Lower lobe of right lung (tissue), 2 donors: ENCODE measurements around the gene CIC. TPM values are rescaled to one million over a fixed set of nuclear protein-coding genes. Genes with fewer than 3 reads are reported as not detected.

Source experiments
- ATAC-seq, 2 donors: fragments of 200-7000 bp; cut with Tn5 transposase; one replicate each; pipeline ENCODE4 v1.9.1; 2020 to 2022; ENCODE audit warnings: mild to moderate bottlenecking in 2 of 2, moderate library complexity in 2 of 2
- DNase-seq: peaks from one replicate; pipeline ENCODE4 v3.0.0-alpha.2; 2020
- H3K27ac ChIP-seq: fragments of 200-600 bp; one replicate; pipeline ENCODE4 v1.8.0; 2022
- H3K27me3 ChIP-seq: fragments of 200-600 bp; one replicate; pipeline ENCODE4 v1.8.0; 2022; ENCODE audit warnings: low read depth
- H3K36me3 ChIP-seq: fragments of 200-600 bp; one replicate; pipeline ENCODE4 v1.8.0; 2022; ENCODE audit warnings: mild to moderate bottlenecking
- H3K4me1 ChIP-seq: fragments of 200-600 bp; one replicate; pipeline ENCODE4 v1.8.0; 2022
- H3K4me3 ChIP-seq: fragments of 200-600 bp; one replicate; pipeline ENCODE4 v1.8.0; 2022; ENCODE audit warnings: mild to moderate bottlenecking
- H3K9me3 ChIP-seq: fragments of 200-600 bp; one replicate; pipeline ENCODE4 v1.8.0; 2022
- intact Hi-C: fragments of 100-400 bp; cut with DNase I; formaldehyde crosslinking; loops from one replicate; pipeline ENCODE4 v1.11.0; 2022
- total RNA-seq: library from RNA; stranded (reverse); fragmentation: NEBNext Ultra II Directional; extraction: Animal tissue kit (Norgen Biotek cat#: 25700); gene quantifications from one replicate; pipeline ENCODE4 v1.2.1, GENCODE V29; 2021
- TF ChIP-seq, protein P1 (sequence below): fragments of 200-600 bp; IDR thresholded peaks from one replicate; pipeline ENCODE4 v1.8.0; 2022; ENCODE audit warnings: antibody characterized with exemption, mild to moderate bottlenecking
- donor health status: DM: no; HTN: yes; CAD: no; lungs with severe emphysema.

The CIC gene
- total RNA-seq, 1 donor from 2014 or later, result 67.9 TPM

DNA sequence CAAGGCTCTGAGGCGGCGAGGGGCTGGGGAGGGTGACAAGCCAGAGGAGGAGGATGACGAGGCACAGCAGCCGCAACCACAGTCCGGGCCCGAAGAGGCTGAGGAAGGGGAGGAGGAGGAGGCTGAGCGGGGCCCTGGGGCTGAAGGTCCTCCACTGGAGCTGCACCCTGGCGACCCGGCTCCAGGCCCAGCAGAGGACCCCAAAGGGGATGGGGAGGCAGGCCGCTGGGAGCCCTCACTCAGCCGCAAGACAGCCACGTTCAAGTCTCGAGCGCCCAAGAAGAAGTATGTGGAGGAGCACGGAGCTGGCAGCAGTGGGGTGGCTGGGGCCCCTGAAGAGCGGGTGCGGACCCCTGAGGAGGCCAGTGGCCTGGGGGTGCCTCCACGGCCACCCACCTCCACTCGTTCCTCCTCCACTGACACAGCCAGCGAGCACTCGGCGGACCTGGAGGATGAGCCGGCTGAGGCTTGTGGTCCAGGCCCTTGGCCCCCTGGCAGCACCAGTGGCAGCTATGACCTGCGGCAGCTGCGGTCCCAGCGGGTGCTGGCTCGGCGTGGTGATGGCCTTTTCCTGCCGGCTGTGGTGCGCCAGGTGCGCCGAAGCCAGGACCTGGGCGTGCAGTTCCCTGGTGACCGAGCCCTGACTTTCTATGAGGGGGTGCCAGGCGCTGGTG is 2.9 kb downstream of the CIC start:
- ATAC-seq (no peak), DNase-seq (no peak)
- Histone ChIP-seq H3K4me3 (no peak overlapping the region), H3K27ac (peak overlapping the region; percentile 92), H3K4me1 (peaks cover 48% of the 10 kb centered on the region), H3K27me3 (no peaks in the 10 kb centered on the region), H3K9me3 (no peaks in the 10 kb centered on the region), H3K36me3 (peaks cover 35% of the 10 kb centered on the region)
- TF ChIP-seq, protein P1, sequence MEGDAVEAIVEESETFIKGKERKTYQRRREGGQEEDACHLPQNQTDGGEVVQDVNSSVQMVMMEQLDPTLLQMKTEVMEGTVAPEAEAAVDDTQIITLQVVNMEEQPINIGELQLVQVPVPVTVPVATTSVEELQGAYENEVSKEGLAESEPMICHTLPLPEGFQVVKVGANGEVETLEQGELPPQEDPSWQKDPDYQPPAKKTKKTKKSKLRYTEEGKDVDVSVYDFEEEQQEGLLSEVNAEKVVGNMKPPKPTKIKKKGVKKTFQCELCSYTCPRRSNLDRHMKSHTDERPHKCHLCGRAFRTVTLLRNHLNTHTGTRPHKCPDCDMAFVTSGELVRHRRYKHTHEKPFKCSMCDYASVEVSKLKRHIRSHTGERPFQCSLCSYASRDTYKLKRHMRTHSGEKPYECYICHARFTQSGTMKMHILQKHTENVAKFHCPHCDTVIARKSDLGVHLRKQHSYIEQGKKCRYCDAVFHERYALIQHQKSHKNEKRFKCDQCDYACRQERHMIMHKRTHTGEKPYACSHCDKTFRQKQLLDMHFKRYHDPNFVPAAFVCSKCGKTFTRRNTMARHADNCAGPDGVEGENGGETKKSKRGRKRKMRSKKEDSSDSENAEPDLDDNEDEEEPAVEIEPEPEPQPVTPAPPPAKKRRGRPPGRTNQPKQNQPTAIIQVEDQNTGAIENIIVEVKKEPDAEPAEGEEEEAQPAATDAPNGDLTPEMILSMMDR, result no peak
- intact Hi-C loops, result no loop called here

DNA sequence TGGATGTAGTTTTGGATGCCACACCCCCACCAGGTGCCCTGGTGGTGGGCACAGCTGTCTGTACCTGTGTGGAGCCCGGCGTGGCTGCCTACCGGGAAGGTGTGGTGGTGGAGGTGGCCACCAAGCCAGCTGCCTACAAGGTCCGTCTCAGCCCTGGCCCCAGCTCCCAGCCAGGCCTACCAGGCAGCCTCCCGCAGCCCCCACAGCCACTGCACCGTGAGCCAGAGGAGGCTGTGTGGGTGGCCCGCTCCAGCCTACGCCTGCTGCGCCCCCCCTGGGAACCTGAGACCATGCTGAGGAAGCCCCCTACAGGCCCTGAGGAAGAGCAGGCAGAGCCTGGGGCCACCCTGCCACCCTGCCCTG is 3.5 kb downstream of the CIC start:
- Histone ChIP-seq H3K4me3 (no peak overlapping the region), H3K4me1 (peaks cover 52% of the 10 kb centered on the region), H3K27me3 (no peaks in the 10 kb centered on the region), H3K36me3 (peaks cover 35% of the 10 kb centered on the region), H3K27ac (no peak overlapping the region), H3K9me3 (no peaks in the 10 kb centered on the region)
- intact Hi-C loops, result no loop called here
- ATAC-seq (no peak), DNase-seq (no peak)
- TF ChIP-seq, protein P1, result no peak

DNA sequence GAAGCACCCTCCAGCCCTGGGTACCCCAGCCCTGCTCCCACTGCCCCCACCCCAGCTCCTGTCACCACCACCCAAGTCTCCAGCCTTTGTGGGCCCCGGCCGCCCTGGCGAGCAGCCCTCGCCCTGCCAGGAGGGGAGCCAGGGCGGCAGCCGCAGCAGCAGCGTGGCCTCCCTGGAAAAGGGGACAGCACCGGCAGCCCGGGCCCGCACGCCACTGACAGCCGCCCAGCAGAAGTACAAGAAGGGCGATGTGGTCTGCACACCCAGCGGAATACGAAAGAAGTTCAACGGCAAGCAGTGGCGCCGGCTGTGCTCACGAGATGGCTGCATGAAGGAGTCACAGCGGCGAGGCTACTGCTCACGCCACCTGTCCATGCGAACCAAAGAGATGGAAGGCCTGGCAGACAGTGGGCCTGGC is 3.9 kb downstream of the CIC start:
- DNase-seq, result peak; percentile 46
- peaks cover 35% of the 10 kb centered on the region for H3K36me3 ChIP-seq
- peaks cover 53% of the 10 kb centered on the region for H3K4me1 ChIP-seq
- H3K9me3 ChIP-seq, result no peaks in the 10 kb centered on the region
- no peaks in the 10 kb centered on the region for H3K27me3 ChIP-seq
- TF ChIP-seq, protein P1, result no peak
- no peak overlapping the region for H3K4me3 ChIP-seq
- intact Hi-C loops, result no loop called here
- H3K27ac ChIP-seq, result no peak overlapping the region
- no peak for ATAC-seq

DNA sequence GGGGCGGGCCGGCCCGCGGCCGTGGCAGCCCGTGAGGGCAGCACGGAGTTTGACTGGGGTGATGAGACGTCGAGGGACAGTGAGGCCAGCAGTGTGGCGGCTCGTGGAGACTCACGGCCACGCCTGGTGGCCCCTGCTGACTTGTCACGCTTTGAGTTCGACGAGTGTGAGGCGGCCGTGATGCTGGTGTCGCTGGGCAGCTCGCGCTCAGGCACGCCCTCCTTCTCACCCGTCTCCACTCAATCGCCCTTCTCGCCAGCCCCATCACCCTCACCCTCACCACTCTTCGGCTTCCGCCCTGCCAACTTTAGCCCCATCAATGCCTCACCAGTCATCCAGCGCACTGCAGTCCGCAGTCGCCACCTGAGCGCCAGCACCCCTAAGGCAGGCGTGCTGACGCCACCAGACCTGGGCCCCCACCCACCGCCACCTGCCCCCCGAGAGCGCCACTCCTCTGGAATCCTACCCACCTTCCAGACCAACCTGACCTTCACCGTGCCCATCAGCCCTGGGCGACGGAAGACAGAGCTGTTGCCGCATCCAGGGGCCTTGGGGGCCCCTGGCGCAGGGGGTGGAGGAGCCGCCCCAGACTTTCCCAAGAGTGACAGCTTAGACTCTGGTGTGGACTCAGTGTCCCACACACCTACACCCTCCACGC is 4.5 kb downstream of the CIC start:
- Histone ChIP-seq H3K36me3 (peaks cover 35% of the 10 kb centered on the region), H3K27ac (no peak overlapping the region), H3K4me3 (no peak overlapping the region), H3K4me1 (peaks cover 59% of the 10 kb centered on the region), H3K9me3 (no peaks in the 10 kb centered on the region), H3K27me3 (no peaks in the 10 kb centered on the region)
- intact Hi-C loops, result no loop called here
- TF ChIP-seq, protein P1, result no peak
- DNase-seq (peak; percentile 40), ATAC-seq (no peak)

DNA sequence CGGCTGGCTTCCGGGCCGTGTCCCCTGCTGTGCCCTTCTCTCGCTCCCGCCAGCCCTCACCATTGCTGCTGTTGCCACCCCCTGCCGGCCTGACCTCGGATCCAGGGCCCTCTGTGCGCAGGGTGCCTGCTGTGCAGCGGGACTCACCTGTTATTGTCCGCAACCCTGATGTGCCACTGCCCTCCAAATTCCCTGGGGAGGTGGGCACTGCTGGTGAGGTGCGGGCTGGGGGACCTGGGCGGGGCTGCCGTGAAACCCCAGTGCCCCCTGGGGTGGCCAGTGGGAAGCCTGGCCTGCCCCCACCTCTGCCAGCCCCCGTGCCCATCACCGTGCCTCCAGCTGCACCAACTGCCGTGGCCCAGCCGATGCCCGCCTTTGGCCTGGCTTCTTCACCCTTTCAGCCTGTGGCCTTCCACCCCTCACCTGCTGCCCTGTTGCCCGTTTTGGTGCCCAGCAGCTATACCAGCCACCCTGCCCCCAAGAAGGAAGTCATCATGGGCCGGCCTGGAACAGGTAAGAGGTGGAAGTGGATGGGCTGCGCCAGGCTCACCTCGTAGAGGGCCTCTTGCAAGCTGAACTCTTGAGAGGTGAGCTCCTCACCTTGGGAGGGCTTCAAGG is 5.1 kb downstream of the CIC start:
- intact Hi-C loops, result no loop called here
- peak; percentile 42 for DNase-seq
- H3K27ac ChIP-seq, result no peak overlapping the region
- peaks cover 65% of the 10 kb centered on the region for H3K4me1 ChIP-seq
- no peak for ATAC-seq
- no peaks in the 10 kb centered on the region for H3K9me3 ChIP-seq
- H3K27me3 ChIP-seq, result no peaks in the 10 kb centered on the region
- peaks cover 35% of the 10 kb centered on the region for H3K36me3 ChIP-seq
- no peak overlapping the region for H3K4me3 ChIP-seq
- TF ChIP-seq, protein P1, result no peak
